IMR-90 (cell line): ENCODE data around the gene KAT6B. TPM values are rescaled to one million over a fixed set of nuclear protein-coding genes. Genes with fewer than 3 reads are reported as not detected.

Experiments used
- ATAC-seq: fragments of 200-7000 bp; cut with Tn5 transposase; 2 replicates; pipeline ENCODE4 v1.9.1; 2020; ENCODE audit warnings: low read depth, mild to moderate bottlenecking, moderate library complexity
- BruUV-seq: library from RNA; stranded (reverse); fragments of 400-500 nt; replicated peaks from 2 replicates; lab custom pipeline; 2021; lab: Mats Ljungman, UMichigan
- CTCF ChIA-PET: fragments of 300-600 bp; formaldehyde crosslinking; extraction: SDS; loops from one replicate; lab custom pipeline; 2021; ENCODE audit warnings: antibody characterized with exemption; lab: Yijun Ruan, JAX
- POLR2A ChIA-PET: fragments of 300-600 bp; sonication (Branson Sonifier 250); formaldehyde crosslinking; loops from one replicate; lab custom pipeline; 2022; ENCODE audit warnings: antibody characterized with exemption; ENCODE audit not compliant: unreplicated experiment; lab: Charles Lee
- DNase-seq: peaks from one replicate; pipeline ENCODE4 v3.0.0; 2013
- H2AFZ ChIP-seq: replicated peaks from 2 replicates; pipeline ENCODE3; 2013; ENCODE audit warnings: low read length, mild to moderate bottlenecking; ENCODE audit not compliant: poor library complexity
- H2AK5ac ChIP-seq: 2 replicates; pipeline ENCODE4 v1.6.1; 2013; ENCODE audit warnings: low read depth, low read length, inconsistent platforms
- H2AK9ac ChIP-seq: replicated peaks from 2 replicates; pipeline ENCODE3; 2013; ENCODE audit warnings: mild to moderate bottlenecking, low read depth, low read length, moderate library complexity; ENCODE audit not compliant: poor library complexity
- H2BK120ac ChIP-seq: 2 replicates; pipeline ENCODE4 v1.6.1; 2013; ENCODE audit warnings: low read depth, low read length, inconsistent platforms
- H2BK15ac ChIP-seq: 3 replicates; pipeline ENCODE4 v1.6.1; 2013; ENCODE audit warnings: low read depth, low read length, inconsistent platforms
- H2BK20ac ChIP-seq: 2 replicates; pipeline ENCODE4 v1.6.1; 2013; ENCODE audit warnings: low read depth, mild to moderate bottlenecking, inconsistent platforms, low read length, moderate library complexity
- H2BK5ac ChIP-seq: 2 replicates; pipeline ENCODE4 v1.6.1; 2013; ENCODE audit warnings: mild to moderate bottlenecking, low read depth, low read length, inconsistent platforms; ENCODE audit not compliant: poor library complexity, severe bottlenecking
- H3K14ac ChIP-seq: replicated peaks from 2 replicates; pipeline ENCODE4 v1.6.1; 2013; ENCODE audit warnings: low read depth, low read length, inconsistent platforms
- H3K18ac ChIP-seq: 2 replicates; pipeline ENCODE4 v1.6.1; 2013; ENCODE audit warnings: low read depth, low read length, control low read depth
- H3K23ac ChIP-seq: 2 replicates; pipeline ENCODE4 v1.6.1; 2013; ENCODE audit warnings: low read depth, low read length, inconsistent platforms
- H3K27ac ChIP-seq: 2 replicates; pipeline ENCODE4 v1.5.1; 2013; ENCODE audit warnings: mild to moderate bottlenecking, control low read depth, low read length; ENCODE audit not compliant: insufficient read depth
- H3K27me3 ChIP-seq: 2 replicates; pipeline ENCODE4 v1.6.1; 2013; ENCODE audit warnings: low read length; ENCODE audit not compliant: control insufficient read depth, insufficient read depth
- H3K36me3 ChIP-seq: 2 replicates; pipeline ENCODE4 v1.6.1; 2013; ENCODE audit warnings: low read length, mixed read lengths; ENCODE audit not compliant: control insufficient read depth, insufficient read depth
- H3K4ac ChIP-seq: 2 replicates; pipeline ENCODE4 v1.6.1; 2013; ENCODE audit warnings: low read depth, low read length, inconsistent platforms
- H3K4me1 ChIP-seq: 2 replicates; pipeline ENCODE4 v1.6.1; 2013; ENCODE audit warnings: low read length, mixed read lengths; ENCODE audit not compliant: control insufficient read depth, insufficient read depth
- H3K4me2 ChIP-seq: 2 replicates; pipeline ENCODE4 v1.6.1; 2013; ENCODE audit warnings: low read depth, mild to moderate bottlenecking, control low read depth, low read length, moderate library complexity
- H3K4me3 ChIP-seq: 2 replicates; pipeline ENCODE4 v1.5.1; 2013; ENCODE audit warnings: low read depth, mild to moderate bottlenecking, control low read depth, low read length, moderate library complexity; ENCODE audit not compliant: insufficient read depth
- H3K56ac ChIP-seq: 2 replicates; pipeline ENCODE4 v1.6.1; 2013; ENCODE audit warnings: low read length, inconsistent platforms; ENCODE audit not compliant: insufficient read depth; ENCODE audit errors: extremely low read depth
- H3K79me1 ChIP-seq, 2 experiments: 2 replicates each; pipeline ENCODE4 v1.6.1; 2013; ENCODE audit warnings: low read length in 2 of 2, inconsistent platforms in 1 of 2, low read depth in 1 of 2
- H3K9ac ChIP-seq: 2 replicates; pipeline ENCODE4 v1.6.1; 2013; ENCODE audit warnings: low read depth, low read length, control low read depth
- H3K9me1 ChIP-seq: 2 replicates; pipeline ENCODE4 v1.6.1; 2013; ENCODE audit warnings: low read length, inconsistent platforms; ENCODE audit not compliant: insufficient read depth
- H3K9me3 ChIP-seq: 2 replicates; pipeline ENCODE4 v1.6.1; 2013; ENCODE audit warnings: low read length; ENCODE audit not compliant: control insufficient read depth, insufficient read depth
- H4K20me1 ChIP-seq: 2 replicates; pipeline ENCODE4 v1.6.1; 2013; ENCODE audit warnings: low read length, inconsistent platforms; ENCODE audit not compliant: insufficient read depth
- H4K5ac ChIP-seq: 2 replicates; pipeline ENCODE4 v1.6.1; 2013; ENCODE audit warnings: mild to moderate bottlenecking, low read depth, low read length, control low read depth
- H4K8ac ChIP-seq, 2 experiments: 2 replicates each; pipeline ENCODE4 v1.6.1; 2013; ENCODE audit warnings: low read depth in 2 of 2, low read length in 2 of 2, control low read depth in 1 of 2, inconsistent platforms in 1 of 2
- H4K91ac ChIP-seq: 2 replicates; pipeline ENCODE4 v1.6.1; 2013; ENCODE audit warnings: low read depth, low read length, inconsistent platforms; ENCODE audit not compliant: insufficient read depth
- CHD1 ChIP-seq: IDR thresholded peaks from 2 replicates; pipeline ENCODE4 v1.6.1; 2012; ENCODE audit warnings: low read depth, low read length, improper control_type of control experiment
- WGBS, 2 experiments: methylation state at CpG; one replicate each; pipeline versions ENCODE4 v1.1.5 to v1.1.7; 2013; ENCODE audit warnings: missing lambda C conversion rate in 2 of 2; ENCODE audit not compliant: insufficient read length in 1 of 2; ENCODE audit errors: extremely low coverage in 2 of 2; 5-methylcytosine and 5-hydroxymethylcytosine counted together
- dilution Hi-C: fragments of 300-500 bp; cut with HindIII; formaldehyde crosslinking; loops from one replicate; pipeline ENCODE4 v1.14.3; 2018; ENCODE audit warnings: low sequenced_read_pairs; ENCODE audit not compliant: unreplicated experiment
- in situ Hi-C: fragments of 300-500 bp; cut with MboI; formaldehyde crosslinking; loops from 3 replicates; pipeline ENCODE4 v1.14.3; 2019; ENCODE audit warnings: low sequenced_read_pairs, inconsistent platforms, mixed read lengths
- intact Hi-C: fragments of 100-400 bp; cut with micrococcal nuclease; formaldehyde crosslinking; loops from 2 replicates; pipeline ENCODE4 v1.10.0; 2022
- polyA plus RNA-seq, 3 experiments: library from polyadenylated mRNA; depleted of rRNA; stranded (reverse); fragments of >200 nt; gene quantifications; 2 replicates each; pipeline ENCODE4 v1.2.3, GENCODE V29; 2012; ENCODE audit warnings: low replicate concordance in 1 of 3
- total RNA-seq: library from RNA; depleted of rRNA; stranded (reverse); fragments of >200 nt; gene quantifications from 2 replicates; pipeline ENCODE4 v1.2.3, GENCODE V29; 2012

Gene KAT6B
- total and polyA plus RNA-seq, 2 of the 4 experiments (the other 2 are of a cell fraction) = 8.8 to 28.1 TPM

- H3K56ac ChIP-seq = no peak overlapping the region
- H3K36me3 ChIP-seq = peaks cover 2% of the 10 kb centered on the region; the same call in 1 of the 2 replicates
- H2BK15ac ChIP-seq = no peak overlapping the region
- H3K4ac ChIP-seq = no peak overlapping the region
- H2BK20ac ChIP-seq = no peak overlapping the region
- no peak overlapping the region for H2BK120ac ChIP-seq
- no peak overlapping the region for H4K8ac ChIP-seq
- H3K9ac ChIP-seq = no peak overlapping the region
- no peak overlapping the region for H4K91ac ChIP-seq
- no CpG with 5 or more reads among the region's 7 CpGs for WGBS, 2 experiments
- ChIA-PET CTCF (no interaction called here), POLR2A (no interaction called here)
- H3K14ac ChIP-seq = no peak overlapping the region
- dilution Hi-C loops = no loop called here
- H3K4me3 ChIP-seq = no peak overlapping the region
- no peak overlapping the region for H2AK9ac ChIP-seq
- no peak for TF ChIP-seq CHD1
- in situ Hi-C loops = no loop called here
- H3K9me3 ChIP-seq = no peaks in the 10 kb centered on the region
- 0 out of 2 replicates have a peak overlapping the region, but pooled peaks have one; percentile 3 for H3K23ac ChIP-seq
- intact Hi-C loops = no loop called here
- no peaks in the 10 kb centered on the region for H3K27me3 ChIP-seq
- no peak overlapping the region for H3K27ac ChIP-seq
- H3K18ac ChIP-seq = no peak overlapping the region
- no peak overlapping the region for H2BK5ac ChIP-seq
- no peak overlapping the region for H2AFZ ChIP-seq
- no peak overlapping the region for H3K4me2 ChIP-seq
- H3K4me1 ChIP-seq = peaks cover 4% of the 10 kb centered on the region; the same call in 1 of the 2 replicates
- H3K9me1 ChIP-seq = peaks cover 3% of the 10 kb centered on the region; the same call in 1 of the 2 replicates
- H2AK5ac ChIP-seq = peak overlapping the region; percentile 66; the same call in 1 of the 2 replicates
- DNase-seq (no peak), ATAC-seq (no peak)
- H4K5ac ChIP-seq = peak overlapping the region; percentile 4; the same call in 1 of the 2 replicates
- no TSS peak for BruUV-seq
- peaks cover 13% of the 10 kb centered on the region; the same call in 1 of the 2 replicates for H4K20me1 ChIP-seq
- peaks cover 43 to 70% of the 10 kb centered on the region in 2 experiments for H3K79me1 ChIP-seq
Observed at GRCh38 chr10:74862625-74863024, 36.2 kb downstream of the KAT6B start.
